Limb (tissue), 2 donors: ENCODE measurements around the gene SHANK1.

Experiments used
- DNase-seq, 2 donors: peaks; one replicate each; pipeline ENCODE4 v3.0.0-alpha.2; 2016; ENCODE audit errors: extremely low spot score in 2 of 2

SHANK1 gene

GRCh38 chr19:50711805-50712204 lies 7.8 kb downstream of the SHANK1 start:
- no peak for DNase-seq

GRCh38 chr19:50711196-50711595 lies 8.4 kb downstream of the SHANK1 start:
- DNase-seq = no peak

- no peak for DNase-seq
These were observed 9.0 kb downstream of the SHANK1 start for GRCh38 chr19:50710612-50711011.

- DNase-seq = no peak
These were observed 9.5 kb downstream of the SHANK1 start for GRCh38 chr19:50710094-50710493.

GRCh38 chr19:50708179-50708879 lies 11.3 kb downstream of the SHANK1 start:
- DNase-seq = no peak

GRCh38 chr19:50706387-50706786 lies 13.2 kb downstream of the SHANK1 start:
- DNase-seq = no peak

GRCh38 chr19:50705422-50706019 lies 14.1 kb downstream of the SHANK1 start:
- DNase-seq = no peak

GRCh38 chr19:50703915-50704796 lies 15.4 kb downstream of the SHANK1 start:
- DNase-seq = no peak

- DNase-seq = no peak
These were observed 16.5 kb downstream of the SHANK1 start for GRCh38 chr19:50702871-50703829.

GRCh38 chr19:50702158-50702870 lies 17.3 kb downstream of the SHANK1 start:
- DNase-seq = no peak

GRCh38 chr19:50701367-50701985 lies 18.1 kb downstream of the SHANK1 start:
- no peak for DNase-seq

GRCh38 chr19:50697414-50698124 lies 22.0 kb downstream of the SHANK1 start:
- no peak for DNase-seq

GRCh38 chr19:50696094-50696483 lies 23.5 kb downstream of the SHANK1 start:
- no peak for DNase-seq

GRCh38 chr19:50695251-50696093 lies 24.1 kb downstream of the SHANK1 start:
- DNase-seq = peak in 1 of 2 donors; percentile 81

GRCh38 chr19:50694815-50695145 lies 24.8 kb downstream of the SHANK1 start:
- DNase-seq = no peak

- no peak for DNase-seq
These were observed 26.3 kb downstream of the SHANK1 start for GRCh38 chr19:50693064-50693975.

- DNase-seq = no peak
These were observed 29.2 kb downstream of the SHANK1 start for GRCh38 chr19:50690439-50690838.

GRCh38 chr19:50688766-50689165 lies 30.8 kb downstream of the SHANK1 start:
- no peak for DNase-seq
